B cell (primary cell): Measurements from ENCODE around the gene BBOX1.

Experiments used
- CTCF ChIP-seq: fragments of 200-600 bp; IDR thresholded peaks from one replicate; pipeline ENCODE4 v1.8.0; 2022; ENCODE audit warnings: antibody characterized with exemption, mild to moderate bottlenecking
- EZH2 ChIP-seq: IDR thresholded peaks from 2 replicates; pipeline ENCODE4 v1.6.1; 2012; ENCODE audit warnings: borderline replicate concordance, low read depth, mild to moderate bottlenecking, moderate library complexity, low read length; ENCODE audit not compliant: insufficient read depth, poor library complexity, severe bottlenecking

GRCh38 chr11:27022659-27023251 is 17.9 kb upstream of the BBOX1 start:
- TF ChIP-seq CTCF (no peak), EZH2 (no peak)
